Measurements from ENCODE around the gene MAST2. TPM values are rescaled to one million over a fixed set of nuclear protein-coding genes. Genes with fewer than 3 reads are reported as not detected.

Gene MAST2
- total RNA-seq, 6 experiments from 2014 or later: 27.8 to 40.7 (median 29.7) TPM

DNA sequence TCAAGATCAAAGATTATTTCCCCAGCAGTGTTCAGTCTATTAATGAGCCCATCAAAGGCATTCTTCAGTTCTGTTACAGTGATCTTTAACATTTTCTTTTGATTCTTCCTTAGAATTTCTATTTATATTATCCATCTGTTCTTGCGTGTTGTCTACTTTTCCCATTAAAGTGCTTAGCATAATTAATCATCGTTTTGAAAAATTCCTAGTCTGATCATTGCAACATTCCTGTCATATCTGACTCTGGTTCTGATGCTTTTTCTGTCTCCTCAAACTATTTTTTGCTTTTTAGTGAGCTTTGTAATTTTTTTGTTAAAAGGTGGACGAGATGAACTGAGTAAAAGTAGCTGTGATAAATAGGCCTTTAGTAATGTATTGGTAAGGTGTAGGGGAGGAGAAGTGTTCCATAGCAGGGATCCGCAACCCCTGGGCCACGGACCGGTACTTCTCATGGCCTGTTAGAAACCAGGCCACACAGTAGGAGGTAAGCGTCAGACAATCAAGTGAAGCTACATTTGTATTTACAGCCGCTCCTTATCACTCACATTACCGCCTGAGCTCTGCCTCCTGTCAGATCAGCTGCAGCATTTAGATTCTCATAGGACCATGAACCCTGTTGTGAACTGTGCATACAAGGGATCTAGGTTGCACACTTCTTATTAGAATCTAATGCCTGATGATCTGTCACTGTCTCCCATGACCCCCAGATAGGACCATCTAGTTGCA lies 165.7 kb downstream of the MAST2 start:
- no peaks in the 10 kb centered on the region for H3K9me3 Mint-ChIP-seq
- peaks cover 27% of the 10 kb centered on the region for H3K36me3 Mint-ChIP-seq (ENCODE audit: low read depth)
- DNase-seq: no peak
- no peaks in the 10 kb centered on the region for H3K27me3 Mint-ChIP-seq (ENCODE audit: insufficient read depth)
- TF ChIP-seq, protein P1, sequence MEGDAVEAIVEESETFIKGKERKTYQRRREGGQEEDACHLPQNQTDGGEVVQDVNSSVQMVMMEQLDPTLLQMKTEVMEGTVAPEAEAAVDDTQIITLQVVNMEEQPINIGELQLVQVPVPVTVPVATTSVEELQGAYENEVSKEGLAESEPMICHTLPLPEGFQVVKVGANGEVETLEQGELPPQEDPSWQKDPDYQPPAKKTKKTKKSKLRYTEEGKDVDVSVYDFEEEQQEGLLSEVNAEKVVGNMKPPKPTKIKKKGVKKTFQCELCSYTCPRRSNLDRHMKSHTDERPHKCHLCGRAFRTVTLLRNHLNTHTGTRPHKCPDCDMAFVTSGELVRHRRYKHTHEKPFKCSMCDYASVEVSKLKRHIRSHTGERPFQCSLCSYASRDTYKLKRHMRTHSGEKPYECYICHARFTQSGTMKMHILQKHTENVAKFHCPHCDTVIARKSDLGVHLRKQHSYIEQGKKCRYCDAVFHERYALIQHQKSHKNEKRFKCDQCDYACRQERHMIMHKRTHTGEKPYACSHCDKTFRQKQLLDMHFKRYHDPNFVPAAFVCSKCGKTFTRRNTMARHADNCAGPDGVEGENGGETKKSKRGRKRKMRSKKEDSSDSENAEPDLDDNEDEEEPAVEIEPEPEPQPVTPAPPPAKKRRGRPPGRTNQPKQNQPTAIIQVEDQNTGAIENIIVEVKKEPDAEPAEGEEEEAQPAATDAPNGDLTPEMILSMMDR (IDR thresholded peaks at IDR 0.05): no peak
- H3K27ac Mint-ChIP-seq: peak overlapping the region; percentile 59
- H3K4me1 Mint-ChIP-seq (ENCODE audit: low read depth): peaks cover 30% of the 10 kb centered on the region
- peak overlapping the region; percentile 21 for H3K4me3 Mint-ChIP-seq

DNA sequence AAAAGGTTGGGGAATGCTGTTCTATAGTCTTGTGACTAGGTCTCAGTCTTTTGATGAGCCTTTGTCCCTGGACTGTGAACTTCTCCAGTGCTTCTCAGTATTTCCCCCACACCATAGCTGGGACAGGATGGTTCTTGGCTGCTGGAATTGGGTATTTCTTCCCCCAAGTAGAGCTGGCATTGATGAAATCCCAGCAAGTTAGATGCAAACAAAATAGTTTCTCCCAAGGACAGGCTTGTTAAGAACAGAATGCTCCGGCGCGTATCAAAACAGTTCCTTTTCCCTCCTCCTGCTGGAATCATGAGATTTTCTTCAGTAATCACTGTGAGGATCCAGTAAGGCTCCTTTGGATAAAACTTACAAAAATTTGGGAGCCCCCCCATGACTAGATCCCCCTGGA lies 166.5 kb downstream of the MAST2 start:
- Mint-ChIP-seq H3K9me3 (no peaks in the 10 kb centered on the region), H3K4me1 (ENCODE audit: low read depth) (peaks cover 30% of the 10 kb centered on the region), H3K27ac (no peak overlapping the region), H3K36me3 (ENCODE audit: low read depth) (peaks cover 21% of the 10 kb centered on the region), H3K4me3 (no peak overlapping the region), H3K27me3 (ENCODE audit: insufficient read depth) (no peaks in the 10 kb centered on the region)
- TF ChIP-seq, protein P1 (IDR thresholded peaks at IDR 0.05): no peak
- DNase-seq: no peak

DNA sequence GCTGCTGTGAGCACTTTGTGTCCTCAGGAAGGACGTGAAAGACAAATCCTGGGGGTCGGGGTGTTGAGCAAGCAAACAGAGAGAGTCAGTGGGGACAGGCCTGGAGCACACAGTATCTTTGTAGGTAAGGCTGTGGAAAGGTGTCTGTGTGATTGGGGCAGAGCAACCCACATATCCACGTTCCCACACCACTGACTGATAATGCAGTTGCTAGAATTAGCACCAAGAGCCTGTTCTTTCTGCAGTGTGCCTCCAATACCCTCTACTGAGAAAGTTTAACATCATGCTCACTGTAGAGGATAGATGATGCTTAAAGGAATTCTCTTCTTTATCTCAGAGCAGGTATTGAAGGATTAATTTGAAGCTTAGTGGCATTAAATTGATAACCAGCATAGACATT lies 167.9 kb downstream of the MAST2 start:
- Mint-ChIP-seq H3K9me3 (no peaks in the 10 kb centered on the region), H3K27ac (no peak overlapping the region), H3K4me3 (no peak overlapping the region), H3K4me1 (ENCODE audit: low read depth) (peaks cover 30% of the 10 kb centered on the region), H3K36me3 (ENCODE audit: low read depth) (peaks cover 17% of the 10 kb centered on the region; the same call in 1 of the 2 replicates), H3K27me3 (ENCODE audit: insufficient read depth) (no peaks in the 10 kb centered on the region)
- DNase-seq: no peak
- TF ChIP-seq, protein P1 (IDR thresholded peaks at IDR 0.05): no peak

DNA sequence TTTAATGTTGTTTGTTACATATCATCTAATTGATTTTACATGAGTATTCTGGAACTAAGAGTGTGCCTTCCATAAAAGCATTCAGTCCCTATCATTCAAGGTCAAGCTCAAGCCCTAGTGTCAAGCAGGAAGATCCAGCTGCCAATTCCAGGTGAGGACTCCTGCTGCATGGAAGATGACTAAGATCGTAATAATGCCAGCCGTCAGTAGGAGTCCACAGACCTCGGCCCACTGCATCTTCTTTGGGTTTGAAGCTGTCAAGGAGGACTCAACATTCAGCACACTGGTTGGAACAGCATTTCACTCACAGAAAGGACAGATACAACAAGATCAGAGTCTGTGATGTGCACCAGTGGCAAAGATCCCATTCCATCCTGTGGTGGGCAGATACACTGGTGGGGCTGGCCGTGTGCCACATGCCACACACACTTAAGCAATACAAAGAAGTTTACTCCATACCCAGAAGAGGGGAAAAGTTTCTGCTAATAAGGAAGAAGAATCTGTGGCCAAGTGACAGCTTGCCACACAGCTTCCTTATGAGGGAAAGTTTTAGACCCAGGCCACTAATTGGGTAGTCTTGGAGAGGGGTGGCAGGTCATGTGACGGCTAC lies 168.6 kb downstream of the MAST2 start:
- H3K36me3 Mint-ChIP-seq (ENCODE audit: low read depth): peaks cover 17% of the 10 kb centered on the region; the same call in 1 of the 2 replicates

DNA sequence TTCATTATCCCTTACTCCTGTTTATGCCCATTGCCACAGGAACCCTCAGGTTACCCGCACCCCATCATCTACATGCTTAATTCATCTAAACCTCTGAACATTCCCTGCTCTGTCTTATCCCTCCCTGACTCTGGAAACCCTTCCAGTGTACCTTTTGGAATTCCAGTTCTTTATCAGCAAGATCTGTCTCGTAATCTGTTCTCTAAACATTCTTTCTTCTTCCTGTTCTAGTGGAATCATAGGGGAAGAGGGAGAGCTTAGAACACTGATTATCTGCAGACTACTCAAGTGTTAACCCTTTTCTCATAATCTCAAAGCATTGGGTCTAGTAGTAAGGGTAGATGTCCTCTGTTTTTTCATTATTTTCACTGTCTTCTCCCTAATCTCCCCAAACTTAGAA lies 169.2 kb downstream of the MAST2 start:
- Mint-ChIP-seq H3K9me3 (no peaks in the 10 kb centered on the region), H3K27ac (no peak overlapping the region), H3K4me1 (ENCODE audit: low read depth) (peaks cover 24% of the 10 kb centered on the region), H3K27me3 (ENCODE audit: insufficient read depth) (no peaks in the 10 kb centered on the region), H3K4me3 (no peak overlapping the region), H3K36me3 (ENCODE audit: low read depth) (peaks cover 17% of the 10 kb centered on the region; the same call in 1 of the 2 replicates)
- TF ChIP-seq, protein P1 (IDR thresholded peaks at IDR 0.05): no peak
- no peak for DNase-seq

More for the DNA sequence above, 168.6 kb downstream of the MAST2 start:
- no peak for DNase-seq
- Mint-ChIP-seq H3K4me1 (ENCODE audit: low read depth) (peaks cover 30% of the 10 kb centered on the region), H3K27me3 (ENCODE audit: insufficient read depth) (no peaks in the 10 kb centered on the region), H3K27ac (no peak overlapping the region), H3K9me3 (no peaks in the 10 kb centered on the region), H3K4me3 (no peak overlapping the region)
- TF ChIP-seq, protein P1 (IDR thresholded peaks at IDR 0.05): no peak

Measured in HFFc6 (cell line).